Measurements from ENCODE around the gene TPPP3. TPM values are rescaled to one million over a fixed set of nuclear protein-coding genes. Genes with fewer than 3 reads are reported as not detected.
"Not testable (repeated sequence)": the region's sequence is repeated elsewhere in the genome, so short reads cannot be mapped to it uniquely, and the experiment has no call there.

The TPPP3 gene
- total and polyA plus RNA-seq, 3 donors from 2014 or later = 9.5 to 67.6 (median 17.5) TPM

DNA sequence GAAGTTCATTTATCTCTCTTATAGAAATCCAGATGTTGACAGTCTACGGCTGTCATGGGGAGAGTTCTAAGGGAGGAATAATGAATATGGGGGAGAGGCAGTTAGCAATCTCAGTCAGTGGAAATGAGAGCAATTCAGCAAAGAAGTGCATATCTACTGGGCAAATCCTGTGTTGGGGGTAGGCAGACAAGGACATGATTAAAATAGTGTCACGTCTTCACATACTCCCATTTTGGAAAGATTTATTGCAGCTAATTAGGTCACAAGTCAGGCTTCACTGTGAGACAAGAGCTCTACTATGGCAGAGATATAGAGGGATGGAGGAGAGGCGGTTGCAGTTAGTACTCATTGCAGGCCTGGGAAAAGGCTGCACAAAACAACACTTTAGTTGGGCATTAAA lies 36.9 kb downstream of the TPPP3 start:
- intact Hi-C loops (cut with DNase I; ENCODE audit: low total_unique reads) = no loop called here
- no peaks in the 10 kb centered on the region for H3K36me3 ChIP-seq (ENCODE audit: low read depth, missing control alignments)
- H3K27ac ChIP-seq = no peak overlapping the region
- no peak for TF ChIP-seq POLR2A (IDR thresholded peaks at IDR 0.05)
- TF ChIP-seq, protein P1, sequence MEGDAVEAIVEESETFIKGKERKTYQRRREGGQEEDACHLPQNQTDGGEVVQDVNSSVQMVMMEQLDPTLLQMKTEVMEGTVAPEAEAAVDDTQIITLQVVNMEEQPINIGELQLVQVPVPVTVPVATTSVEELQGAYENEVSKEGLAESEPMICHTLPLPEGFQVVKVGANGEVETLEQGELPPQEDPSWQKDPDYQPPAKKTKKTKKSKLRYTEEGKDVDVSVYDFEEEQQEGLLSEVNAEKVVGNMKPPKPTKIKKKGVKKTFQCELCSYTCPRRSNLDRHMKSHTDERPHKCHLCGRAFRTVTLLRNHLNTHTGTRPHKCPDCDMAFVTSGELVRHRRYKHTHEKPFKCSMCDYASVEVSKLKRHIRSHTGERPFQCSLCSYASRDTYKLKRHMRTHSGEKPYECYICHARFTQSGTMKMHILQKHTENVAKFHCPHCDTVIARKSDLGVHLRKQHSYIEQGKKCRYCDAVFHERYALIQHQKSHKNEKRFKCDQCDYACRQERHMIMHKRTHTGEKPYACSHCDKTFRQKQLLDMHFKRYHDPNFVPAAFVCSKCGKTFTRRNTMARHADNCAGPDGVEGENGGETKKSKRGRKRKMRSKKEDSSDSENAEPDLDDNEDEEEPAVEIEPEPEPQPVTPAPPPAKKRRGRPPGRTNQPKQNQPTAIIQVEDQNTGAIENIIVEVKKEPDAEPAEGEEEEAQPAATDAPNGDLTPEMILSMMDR (IDR thresholded peaks at IDR 0.05) = no peak
- H3K9me3 ChIP-seq = no peaks in the 10 kb centered on the region
- H3K4me1 ChIP-seq = no peaks in the 10 kb centered on the region
- 67 to 82% methylated on average over 3 of the region's 3 CpGs for WGBS, 2 donors
- H3K4me3 ChIP-seq = no peak overlapping the region
- no peaks in the 10 kb centered on the region for H3K27me3 ChIP-seq
- no peak for DNase-seq

DNA sequence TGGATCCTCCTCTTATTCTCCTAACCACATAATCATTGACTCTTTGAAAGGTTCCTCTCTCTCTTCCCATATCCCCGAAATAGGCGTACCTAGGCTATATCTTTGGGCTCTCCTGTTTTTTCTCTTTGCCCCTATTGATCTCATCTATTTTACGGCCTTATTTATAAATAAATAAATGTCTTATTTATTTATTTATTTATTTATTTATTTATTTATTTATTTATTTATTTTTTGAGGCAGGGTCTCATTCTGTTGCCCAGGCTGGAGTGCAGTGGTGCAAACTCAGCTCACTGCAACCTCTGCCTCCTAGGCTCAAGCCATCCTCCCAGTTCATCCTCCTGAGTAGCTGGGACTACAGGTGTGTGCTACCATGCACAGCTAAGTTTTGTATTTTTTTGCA lies 40.8 kb downstream of the TPPP3 start:
- intact Hi-C loops (cut with DNase I; ENCODE audit: low total_unique reads) = not testable (repeated sequence)
- 93 to 98% methylated on average over 3 of the region's 3 CpGs for WGBS, 2 donors

DNA sequence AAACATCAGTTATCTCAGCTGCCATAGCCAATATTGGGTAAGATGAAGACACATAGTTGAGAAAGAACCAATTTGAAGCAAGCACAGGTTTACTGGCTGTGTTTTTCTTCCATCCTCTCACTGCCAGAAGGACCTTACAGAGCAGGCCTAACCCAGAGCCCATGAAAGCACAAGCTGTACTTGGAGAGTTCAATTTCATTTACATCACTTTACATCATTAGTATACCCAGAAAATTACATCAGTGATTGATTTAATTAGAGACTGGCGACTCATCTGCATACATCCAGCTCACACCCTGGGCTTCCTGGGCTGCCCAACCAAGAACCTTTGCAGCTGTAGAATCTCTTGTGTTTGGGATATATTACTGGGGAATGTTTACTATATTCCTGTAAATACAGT lies 43.0 kb downstream of the TPPP3 start:
- H3K36me3 ChIP-seq (ENCODE audit: low read depth, missing control alignments) = no peaks in the 10 kb centered on the region
- TF ChIP-seq, protein P1 (IDR thresholded peaks at IDR 0.05) = no peak
- no peak for TF ChIP-seq POLR2A (IDR thresholded peaks at IDR 0.05)
- H3K4me1 ChIP-seq = no peaks in the 10 kb centered on the region
- 83 to 85% methylated on average over 1 of the region's 1 CpG for WGBS, 2 donors
- H3K27ac ChIP-seq = no peak overlapping the region
- no peaks in the 10 kb centered on the region for H3K27me3 ChIP-seq
- intact Hi-C loops (cut with DNase I; ENCODE audit: low total_unique reads) = no loop called here
- no peaks in the 10 kb centered on the region for H3K9me3 ChIP-seq
- H3K4me3 ChIP-seq = no peak overlapping the region
- no peak for DNase-seq

More for the DNA sequence above, 40.8 kb downstream of the TPPP3 start:
- not testable (repeated sequence) for DNase-seq; H3K36me3 ChIP-seq (ENCODE audit: low read depth, missing control alignments); H3K9me3 ChIP-seq; H3K27me3 ChIP-seq; H3K27ac ChIP-seq; H3K4me3 ChIP-seq; H3K4me1 ChIP-seq

DNA sequence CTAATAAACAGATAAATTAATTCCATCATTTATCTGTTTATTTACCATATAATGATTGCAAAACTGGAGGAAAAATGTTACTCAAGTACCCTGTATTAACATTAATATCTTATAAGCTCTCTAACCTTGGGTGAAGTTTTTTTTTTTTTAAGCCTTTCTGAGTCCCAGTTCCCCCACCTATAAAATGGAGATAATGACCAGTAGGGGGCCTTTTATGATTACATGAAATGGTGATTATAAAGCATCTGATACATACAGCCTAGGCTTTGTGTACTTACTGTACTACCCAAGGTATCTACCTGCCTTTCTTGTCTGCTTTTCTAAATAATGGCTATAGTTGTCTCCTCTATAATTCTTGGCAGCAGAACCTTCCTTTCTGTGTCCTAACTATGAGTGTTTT lies 44.1 kb downstream of the TPPP3 start:
- TF ChIP-seq POLR2A (IDR thresholded peaks at IDR 0.05) = no peak
- TF ChIP-seq, protein P1 (IDR thresholded peaks at IDR 0.05) = peak in 1 of 3 experiments; percentile 47
- Histone ChIP-seq H3K9me3 (no peaks in the 10 kb centered on the region), H3K4me1 (no peaks in the 10 kb centered on the region), H3K27ac (no peak overlapping the region), H3K27me3 (no peaks in the 10 kb centered on the region), H3K4me3 (no peak overlapping the region), H3K36me3 (ENCODE audit: low read depth, missing control alignments) (no peaks in the 10 kb centered on the region)
- intact Hi-C loops (cut with DNase I; ENCODE audit: low total_unique reads) = no loop called here
- DNase-seq = no peak

DNA sequence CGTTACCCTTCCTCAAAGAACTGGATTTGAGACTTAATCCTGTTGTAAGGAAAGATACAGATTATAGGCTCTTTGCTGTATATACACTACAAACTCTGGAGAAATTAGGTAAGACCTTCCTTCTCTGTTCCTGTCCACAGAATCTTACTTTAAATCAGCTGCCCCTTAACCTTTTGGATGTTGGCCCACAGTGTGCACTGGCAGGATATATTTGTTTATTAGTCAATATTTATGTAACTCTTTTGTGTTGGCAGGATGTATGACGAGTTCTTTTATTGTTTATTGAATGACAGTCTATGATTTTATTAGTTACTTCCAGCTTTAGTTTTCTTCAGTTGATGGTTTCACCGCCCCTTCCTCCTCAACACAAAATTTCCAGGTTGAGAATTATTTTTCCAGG lies 47.0 kb downstream of the TPPP3 start:
- Histone ChIP-seq H3K9me3 (no peaks in the 10 kb centered on the region), H3K4me3 (no peak overlapping the region), H3K4me1 (no peaks in the 10 kb centered on the region), H3K27me3 (no peaks in the 10 kb centered on the region), H3K27ac (no peak overlapping the region), H3K36me3 (ENCODE audit: low read depth, missing control alignments) (no peaks in the 10 kb centered on the region)
- TF ChIP-seq POLR2A (IDR thresholded peaks at IDR 0.05) = no peak
- TF ChIP-seq, protein P1 (IDR thresholded peaks at IDR 0.05) = no peak
- intact Hi-C loops (cut with DNase I; ENCODE audit: low total_unique reads) = no loop called here
- no peak for DNase-seq
- 93% methylated on average over 3 of the region's 3 CpGs for WGBS, 2 donors
